ENCODE data around the gene HNRNPUL1. TPM values are rescaled to one million over a fixed set of nuclear protein-coding genes. Genes with fewer than 3 reads are reported as not detected.

Gene HNRNPUL1
- polyA plus RNA-seq, 1 experiment: 35.4 TPM

DNA sequence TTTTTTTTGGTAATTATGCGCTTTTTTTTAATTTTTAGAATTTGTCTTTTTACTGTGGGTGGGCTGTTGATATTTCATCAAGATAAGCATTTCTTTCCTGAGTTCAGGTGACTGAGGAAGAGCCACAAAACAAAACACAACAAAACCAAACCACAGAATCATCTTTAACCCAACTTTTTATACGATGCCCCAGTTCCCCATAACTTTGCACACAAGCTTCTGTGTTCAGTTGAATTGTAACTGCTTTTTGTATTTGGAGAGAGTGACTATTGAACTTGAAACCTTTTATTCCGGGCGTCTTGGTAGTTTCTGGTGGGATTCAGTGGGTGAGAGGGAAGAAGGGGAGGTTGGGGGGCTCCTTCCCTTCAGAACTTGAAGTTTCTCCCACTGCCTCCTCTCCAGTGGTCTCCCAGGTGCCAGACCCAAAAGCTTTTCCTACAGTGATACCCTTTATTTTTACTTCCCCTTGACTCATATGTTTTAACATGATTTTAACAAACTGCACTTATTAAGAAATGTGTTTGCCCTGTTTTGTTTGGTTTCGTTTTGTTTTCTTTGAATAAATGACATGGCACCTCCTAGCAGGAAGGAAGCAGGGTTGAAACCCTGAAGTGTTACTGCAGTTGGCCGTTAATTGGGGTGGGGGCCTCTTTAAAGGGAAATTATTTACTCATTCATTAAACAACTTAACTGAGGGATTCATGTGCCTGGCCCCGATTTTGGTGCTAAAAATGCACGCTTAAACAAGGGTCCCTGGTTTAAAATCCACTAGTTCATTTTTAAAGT lies 43.1 kb downstream of the HNRNPUL1 start:
- Histone ChIP-seq H3K4me3 (ENCODE audit: low read depth, low read length) (no peak overlapping the region), H3K27me3 (ENCODE audit: control insufficient read depth, insufficient read depth, low read length) (no peaks in the 10 kb centered on the region), H3K36me3 (ENCODE audit: control insufficient read depth, insufficient read depth, low read length) (peaks cover 37% of the 10 kb centered on the region)
- DNase-seq (ENCODE audit: low read depth): no peak
- POLR2A ChIA-PET: no interaction called here
- TF ChIP-seq, protein P1, sequence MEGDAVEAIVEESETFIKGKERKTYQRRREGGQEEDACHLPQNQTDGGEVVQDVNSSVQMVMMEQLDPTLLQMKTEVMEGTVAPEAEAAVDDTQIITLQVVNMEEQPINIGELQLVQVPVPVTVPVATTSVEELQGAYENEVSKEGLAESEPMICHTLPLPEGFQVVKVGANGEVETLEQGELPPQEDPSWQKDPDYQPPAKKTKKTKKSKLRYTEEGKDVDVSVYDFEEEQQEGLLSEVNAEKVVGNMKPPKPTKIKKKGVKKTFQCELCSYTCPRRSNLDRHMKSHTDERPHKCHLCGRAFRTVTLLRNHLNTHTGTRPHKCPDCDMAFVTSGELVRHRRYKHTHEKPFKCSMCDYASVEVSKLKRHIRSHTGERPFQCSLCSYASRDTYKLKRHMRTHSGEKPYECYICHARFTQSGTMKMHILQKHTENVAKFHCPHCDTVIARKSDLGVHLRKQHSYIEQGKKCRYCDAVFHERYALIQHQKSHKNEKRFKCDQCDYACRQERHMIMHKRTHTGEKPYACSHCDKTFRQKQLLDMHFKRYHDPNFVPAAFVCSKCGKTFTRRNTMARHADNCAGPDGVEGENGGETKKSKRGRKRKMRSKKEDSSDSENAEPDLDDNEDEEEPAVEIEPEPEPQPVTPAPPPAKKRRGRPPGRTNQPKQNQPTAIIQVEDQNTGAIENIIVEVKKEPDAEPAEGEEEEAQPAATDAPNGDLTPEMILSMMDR (IDR thresholded peaks at IDR 0.05; ENCODE audit: insufficient read depth, low read depth, low read length): no peak
- CTCF ChIA-PET: interaction anchor here (0.7 to 5.3 kb wide), 16 partner anchors 10 to 178 kb away, joined by 3 to 83 read pairs (median 4); partner anchors contain the start of genes B9D2 and HNRNPUL1

DNA sequence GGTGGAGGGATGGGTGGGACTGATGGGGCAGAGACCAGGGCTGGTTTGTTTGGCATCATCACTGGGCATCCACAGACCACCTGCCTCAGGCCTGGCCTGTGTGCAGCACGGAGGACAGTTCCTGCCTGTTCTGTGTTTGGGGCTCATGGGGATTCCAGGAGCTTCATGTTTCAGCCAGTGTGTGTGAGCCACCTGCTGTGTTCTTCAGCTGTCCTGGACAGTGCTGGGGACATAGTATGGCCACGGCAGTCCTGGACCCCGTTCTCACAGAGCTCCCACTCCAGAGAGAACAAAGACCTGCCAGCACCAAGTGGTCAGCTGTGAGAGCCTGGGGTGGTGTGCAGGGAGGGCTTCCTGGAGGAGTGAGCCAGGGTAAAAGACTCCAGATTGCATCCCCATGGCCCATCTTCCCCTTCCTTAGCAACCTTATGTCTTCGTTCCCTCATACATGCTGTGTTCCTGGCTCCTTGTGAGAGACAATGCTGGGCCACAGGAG lies 43.8 kb downstream of the HNRNPUL1 start:
- POLR2A ChIA-PET: no interaction called here
- no peak for DNase-seq (ENCODE audit: low read depth)
- no peaks in the 10 kb centered on the region for H3K27me3 ChIP-seq (ENCODE audit: control insufficient read depth, insufficient read depth, low read length)
- peaks cover 36% of the 10 kb centered on the region for H3K36me3 ChIP-seq (ENCODE audit: control insufficient read depth, insufficient read depth, low read length)
- CTCF ChIA-PET: interaction anchor here (0.7 to 5.3 kb wide), 25 partner anchors 9 to 354 kb away, joined by 3 to 83 read pairs (median 4); partner anchors contain the start of genes B9D2 and HNRNPUL1
- no peak overlapping the region for H3K4me3 ChIP-seq (ENCODE audit: low read depth, low read length)
- TF ChIP-seq, protein P1 (IDR thresholded peaks at IDR 0.05; ENCODE audit: insufficient read depth, low read depth, low read length): no peak

DNA sequence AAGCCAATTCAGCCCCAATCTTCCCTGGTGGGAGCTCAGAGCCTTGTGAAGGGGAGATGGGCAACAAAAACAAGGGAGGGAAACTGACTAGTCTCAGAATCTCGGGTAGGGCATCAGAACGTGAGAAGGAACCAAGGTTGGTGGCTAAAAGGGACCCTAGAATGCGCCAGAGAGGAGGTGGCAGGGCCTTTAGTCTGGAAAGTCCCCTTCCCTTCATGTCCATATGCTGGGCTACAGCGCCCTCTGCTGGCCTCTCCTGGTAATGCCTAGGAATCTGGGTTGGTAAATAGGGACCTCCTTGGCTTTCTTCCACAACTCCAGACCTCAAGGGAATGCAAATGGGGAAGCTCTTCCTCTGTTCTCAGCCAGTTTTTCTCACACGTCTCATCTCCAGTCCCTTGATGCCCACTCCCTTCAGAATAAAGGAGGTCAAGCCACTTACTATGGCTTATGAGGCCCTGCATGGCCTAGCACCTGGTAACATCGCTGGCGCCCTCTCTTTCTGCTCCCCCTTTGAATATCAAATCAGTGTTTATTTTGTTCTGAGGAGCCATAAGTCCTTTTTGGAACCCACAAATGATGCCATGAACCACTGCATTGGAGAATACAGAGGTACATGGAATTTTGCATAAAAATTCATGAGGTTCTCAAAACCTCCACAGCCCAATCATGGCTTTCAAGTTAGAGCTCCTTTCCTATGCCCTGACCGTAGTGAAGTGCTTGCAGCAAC lies 44.4 kb downstream of the HNRNPUL1 start:
- no peak for DNase-seq (ENCODE audit: low read depth)
- Histone ChIP-seq H3K36me3 (ENCODE audit: control insufficient read depth, insufficient read depth, low read length) (peaks cover 32% of the 10 kb centered on the region), H3K27me3 (ENCODE audit: control insufficient read depth, insufficient read depth, low read length) (no peaks in the 10 kb centered on the region), H3K4me3 (ENCODE audit: low read depth, low read length) (no peak overlapping the region)
- POLR2A ChIA-PET: no interaction called here
- TF ChIP-seq, protein P1 (IDR thresholded peaks at IDR 0.05; ENCODE audit: insufficient read depth, low read depth, low read length): peak; percentile 95
- CTCF ChIA-PET: interaction anchor here (0.6 to 5.3 kb wide), 35 partner anchors 9 to 355 kb away, joined by 3 to 83 read pairs (median 4); partner anchors contain the start of genes B3GNT8, B9D2, DMAC2 and HNRNPUL1

DNA sequence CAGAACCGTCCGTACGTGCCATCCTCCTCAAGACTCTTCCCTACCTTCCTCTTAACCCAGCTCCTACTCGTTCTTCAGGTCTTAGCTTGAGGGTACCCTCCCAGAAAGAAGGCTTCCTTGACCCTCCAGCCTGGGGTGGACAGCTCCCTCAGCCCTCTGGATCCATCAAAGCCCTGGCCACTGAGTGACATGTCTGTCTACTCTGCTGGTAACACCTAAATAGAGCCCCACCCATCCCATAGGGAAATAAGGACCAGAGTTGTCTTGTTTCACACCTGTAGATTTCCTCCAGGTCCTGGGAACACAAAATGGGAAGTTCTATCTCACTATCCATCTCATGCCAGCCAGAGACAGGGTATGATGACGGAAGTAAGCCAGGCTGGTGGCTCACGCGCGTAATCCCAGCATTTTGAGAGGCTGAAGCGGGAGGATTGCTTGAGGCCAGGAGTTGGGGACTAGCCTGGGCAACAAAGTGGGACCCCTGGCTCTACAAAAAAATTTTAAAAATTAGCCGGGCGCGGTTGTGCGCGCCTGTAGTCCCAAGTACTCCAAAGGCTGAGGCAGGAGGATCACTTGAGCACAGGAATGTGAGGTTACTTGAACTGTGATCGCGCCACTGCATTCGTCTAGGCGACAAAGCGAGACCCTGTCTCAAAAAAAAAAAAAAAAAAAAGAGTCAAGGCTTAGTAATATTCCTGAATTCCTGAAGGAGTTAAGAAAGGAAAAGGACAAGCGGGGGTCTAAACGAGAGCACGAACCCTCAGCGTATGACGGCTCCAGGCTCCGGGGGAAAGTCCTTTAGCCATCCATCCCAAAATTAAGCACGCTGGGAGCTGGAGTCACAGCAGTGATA lies 45.2 kb downstream of the HNRNPUL1 start:
- Histone ChIP-seq H3K36me3 (ENCODE audit: control insufficient read depth, insufficient read depth, low read length) (peaks cover 25% of the 10 kb centered on the region), H3K4me3 (ENCODE audit: low read depth, low read length) (peak overlapping the region; percentile 48), H3K27me3 (ENCODE audit: control insufficient read depth, insufficient read depth, low read length) (no peaks in the 10 kb centered on the region)
- CTCF ChIA-PET: interaction anchor here (0.6 to 5.3 kb wide), 30 partner anchors 9 to 183 kb away, joined by 3 to 83 read pairs (median 4); partner anchors contain the start of genes B3GNT8, DMAC2 and HNRNPUL1
- TF ChIP-seq, protein P1 (IDR thresholded peaks at IDR 0.05; ENCODE audit: insufficient read depth, low read depth, low read length): no peak
- no peak for DNase-seq (ENCODE audit: low read depth)
- POLR2A ChIA-PET: no interaction called here

All from BJ (cell line).